Cerebellar nuclear complex (tissue), 1 donor: ENCODE measurements around the gene DPP10.

Source experiments
- DNase-seq, 2 experiments: peaks; one replicate each; lab custom pipeline; 2025; lab: John Stamatoyannopoulos, UW

DPP10 gene

GRCh38 chr2:114810092-114810491, 367.7 kb downstream of the DPP10 start:
- DNase-seq, result no peak

GRCh38 chr2:114812261-114812660, 369.8 kb downstream of the DPP10 start:
- no peak for DNase-seq

GRCh38 chr2:114814355-114814754, 371.9 kb downstream of the DPP10 start:
- no peak for DNase-seq

GRCh38 chr2:114821055-114821454, 378.6 kb downstream of the DPP10 start:
- no peak for DNase-seq

GRCh38 chr2:114843963-114844362, 401.5 kb downstream of the DPP10 start:
- DNase-seq, result no peak

GRCh38 chr2:114857196-114857595, 414.8 kb downstream of the DPP10 start:
- no peak for DNase-seq

- DNase-seq, result no peak
These were observed 417.5 kb downstream of the DPP10 start for GRCh38 chr2:114859726-114860510.

GRCh38 chr2:114862243-114862642, 419.8 kb downstream of the DPP10 start:
- DNase-seq, result no peak

GRCh38 chr2:114864901-114865300, 422.5 kb downstream of the DPP10 start:
- no peak for DNase-seq

- no peak for DNase-seq
These were observed 437.6 kb downstream of the DPP10 start for GRCh38 chr2:114880046-114880445.

GRCh38 chr2:114919985-114920384, 477.5 kb downstream of the DPP10 start:
- no peak for DNase-seq

- DNase-seq, result no peak
These were observed 479.6 kb downstream of the DPP10 start for GRCh38 chr2:114922076-114922475.

GRCh38 chr2:114925296-114926255, 483.1 kb downstream of the DPP10 start:
- DNase-seq, result no peak

- no peak for DNase-seq
These were observed 483.9 kb downstream of the DPP10 start for GRCh38 chr2:114926303-114926702.

GRCh38 chr2:114929225-114929624, 486.8 kb downstream of the DPP10 start:
- DNase-seq, result no peak

- DNase-seq, result no peak
These were observed 491.3 kb downstream of the DPP10 start for GRCh38 chr2:114933671-114934241.

- DNase-seq, result no peak
These were observed 492.6 kb downstream of the DPP10 start for GRCh38 chr2:114935031-114935430.

GRCh38 chr2:114937366-114937930, 495.0 kb downstream of the DPP10 start:
- no peak for DNase-seq

GRCh38 chr2:114940785-114941458, 498.5 kb downstream of the DPP10 start:
- DNase-seq, result no peak

GRCh38 chr2:114949228-114949804, 506.9 kb downstream of the DPP10 start:
- no peak for DNase-seq

- DNase-seq, result no peak
These were observed 517.9 kb downstream of the DPP10 start for GRCh38 chr2:114960389-114960788.
